Measurements from ENCODE around the gene HGFAC. TPM values are rescaled to one million over a fixed set of nuclear protein-coding genes. Genes with fewer than 3 reads are reported as not detected.

The HGFAC gene
- total RNA-seq, 1 donor from 2014 or later, result not detected

DNA sequence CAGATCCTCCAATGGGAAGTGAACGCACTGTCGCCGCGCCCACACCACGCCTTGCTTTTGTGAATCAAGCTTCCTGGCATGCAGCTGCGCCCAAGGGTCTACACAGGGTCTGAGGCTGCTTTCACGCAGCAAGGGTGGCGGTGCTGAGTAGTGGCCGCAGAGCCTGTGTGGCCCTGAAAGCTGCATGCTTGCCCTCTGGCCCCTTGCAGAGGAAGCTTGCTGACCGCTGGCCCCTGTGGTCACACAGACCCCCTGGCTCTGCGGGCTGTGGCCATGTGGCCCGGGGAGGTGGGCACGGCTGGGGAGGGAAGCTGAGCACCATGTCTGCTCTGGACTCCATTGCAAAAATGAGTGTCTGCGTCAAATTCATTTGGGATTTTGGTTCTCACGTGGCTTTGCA lies 30.1 kb downstream of the HGFAC start:
- H3K4me3 Mint-ChIP-seq, result no peak overlapping the region
- no peaks in the 10 kb centered on the region for H3K4me1 Mint-ChIP-seq

GRCh38 chr4:3472411-3473141 lies 30.8 kb downstream of the HGFAC start:
- Mint-ChIP-seq H3K27me3 (no peaks in the 10 kb centered on the region), H3K4me3 (no peak overlapping the region), H3K4me1 (no peaks in the 10 kb centered on the region), H3K27ac (no peak overlapping the region), H3K9me3 (no peaks in the 10 kb centered on the region), H3K36me3 (ENCODE audit: low read depth) (no peaks in the 10 kb centered on the region)
- intact Hi-C loops (cut with micrococcal nuclease), result no loop called here
- DNase-seq, result no peak

More for the DNA sequence above, 30.1 kb downstream of the HGFAC start:
- DNase-seq, result no peak
- H3K27me3 Mint-ChIP-seq, result no peaks in the 10 kb centered on the region
- no peaks in the 10 kb centered on the region for H3K9me3 Mint-ChIP-seq
- H3K36me3 Mint-ChIP-seq (ENCODE audit: low read depth), result no peaks in the 10 kb centered on the region
- intact Hi-C loops (cut with micrococcal nuclease), result no loop called here
- no peak overlapping the region for H3K27ac Mint-ChIP-seq

DNA sequence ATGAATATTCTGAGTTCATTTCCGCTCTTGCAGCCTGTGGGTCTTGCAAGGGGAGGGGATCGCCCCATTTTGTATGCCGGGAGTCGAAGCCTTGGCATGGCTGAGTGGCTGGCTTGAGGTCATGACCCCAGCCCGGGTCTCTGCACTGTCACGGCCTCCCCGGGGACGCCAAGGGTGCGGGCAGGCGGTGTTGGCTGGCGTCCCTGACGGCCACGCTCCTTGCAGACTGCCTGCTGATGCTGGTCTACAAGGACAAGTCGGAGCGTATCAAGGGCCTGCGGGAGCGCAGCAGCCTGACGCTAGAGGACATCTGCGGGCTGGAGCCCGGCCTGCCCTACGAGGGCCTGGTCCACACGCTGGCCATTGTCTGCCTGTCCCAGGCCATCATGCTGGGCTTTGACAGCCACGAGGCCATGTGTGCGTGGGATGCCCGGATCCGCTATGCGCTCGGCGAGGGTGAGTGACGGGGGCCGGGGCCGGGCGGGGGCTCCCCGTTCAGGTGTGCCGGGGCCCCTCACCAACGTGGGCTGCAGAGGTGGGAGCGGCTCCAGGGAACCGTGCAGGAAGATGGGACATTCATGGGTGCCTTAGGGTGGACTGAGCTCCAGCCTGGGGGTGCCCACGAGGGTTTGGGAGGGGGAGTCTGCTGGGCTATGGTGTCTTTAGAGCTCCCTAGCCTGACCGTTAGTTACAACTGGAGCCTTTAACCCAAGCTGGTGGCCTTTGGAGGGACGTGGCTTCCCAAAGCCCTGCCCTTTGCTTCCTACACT lies 31.6 kb downstream of the HGFAC start:
- Mint-ChIP-seq H3K27me3 (no peaks in the 10 kb centered on the region), H3K9me3 (no peaks in the 10 kb centered on the region), H3K4me3 (no peak overlapping the region), H3K36me3 (ENCODE audit: low read depth) (no peaks in the 10 kb centered on the region), H3K4me1 (no peaks in the 10 kb centered on the region), H3K27ac (no peak overlapping the region)
- DNase-seq, result no peak
- intact Hi-C loops (cut with micrococcal nuclease), result no loop called here

- DNase-seq, result no peak
- intact Hi-C loops (cut with micrococcal nuclease), result no loop called here
- H3K4me3 Mint-ChIP-seq, result no peak overlapping the region
These were observed 32.4 kb downstream of the HGFAC start for GRCh38 chr4:3473996-3474765.

DNA sequence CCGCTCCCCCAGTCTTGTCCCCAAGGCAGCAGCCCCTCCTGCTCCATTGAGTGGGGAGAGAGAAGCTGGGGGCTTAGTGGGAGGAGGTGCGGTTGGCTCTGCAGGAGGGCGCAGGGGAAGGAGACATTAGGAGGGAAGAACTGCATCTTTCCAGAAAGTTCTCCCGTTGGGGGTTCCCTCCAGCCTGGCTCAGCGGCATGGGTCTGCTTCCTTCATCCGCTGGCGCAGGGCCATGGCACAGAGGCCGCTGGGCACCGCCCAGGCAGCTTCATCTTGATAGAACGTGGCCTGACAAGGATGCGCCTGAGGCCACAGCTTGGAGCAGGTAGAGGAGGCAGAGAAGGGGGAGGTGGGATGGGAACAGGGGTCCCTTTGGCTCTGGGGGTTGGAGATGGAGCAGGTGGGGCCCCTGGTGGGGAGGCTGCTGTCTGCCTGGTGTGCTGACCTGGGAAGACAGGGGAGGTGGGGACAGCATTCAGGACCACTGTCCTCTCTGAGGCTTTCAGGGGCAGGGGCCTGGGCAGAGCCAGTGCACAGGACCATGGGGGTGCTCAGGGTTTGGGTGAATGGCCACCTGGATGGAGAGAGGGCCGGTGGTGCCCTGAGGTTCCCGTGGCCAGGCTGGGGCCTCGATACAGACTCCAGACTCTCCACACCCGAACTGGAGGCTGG lies 33.4 kb downstream of the HGFAC start:
- Mint-ChIP-seq H3K9me3 (no peaks in the 10 kb centered on the region), H3K27me3 (no peaks in the 10 kb centered on the region), H3K4me3 (no peak overlapping the region), H3K27ac (no peak overlapping the region), H3K36me3 (ENCODE audit: low read depth) (no peaks in the 10 kb centered on the region), H3K4me1 (no peaks in the 10 kb centered on the region)
- intact Hi-C loops (cut with micrococcal nuclease), result no loop called here
- no peak for DNase-seq

More at GRCh38 chr4:3473996-3474765, 32.4 kb downstream of the HGFAC start:
- Mint-ChIP-seq H3K4me1 (no peaks in the 10 kb centered on the region), H3K36me3 (ENCODE audit: low read depth) (no peaks in the 10 kb centered on the region), H3K27ac (no peak overlapping the region), H3K27me3 (no peaks in the 10 kb centered on the region), H3K9me3 (no peaks in the 10 kb centered on the region)

GRCh38 chr4:3475713-3476260 lies 34.0 kb downstream of the HGFAC start:
- Mint-ChIP-seq H3K9me3 (no peaks in the 10 kb centered on the region), H3K4me1 (no peaks in the 10 kb centered on the region), H3K4me3 (no peak overlapping the region), H3K27me3 (peaks cover 2% of the 10 kb centered on the region), H3K36me3 (ENCODE audit: low read depth) (no peaks in the 10 kb centered on the region), H3K27ac (no peak overlapping the region)
- intact Hi-C loops (cut with micrococcal nuclease), result no loop called here
- no peak for DNase-seq

DNA sequence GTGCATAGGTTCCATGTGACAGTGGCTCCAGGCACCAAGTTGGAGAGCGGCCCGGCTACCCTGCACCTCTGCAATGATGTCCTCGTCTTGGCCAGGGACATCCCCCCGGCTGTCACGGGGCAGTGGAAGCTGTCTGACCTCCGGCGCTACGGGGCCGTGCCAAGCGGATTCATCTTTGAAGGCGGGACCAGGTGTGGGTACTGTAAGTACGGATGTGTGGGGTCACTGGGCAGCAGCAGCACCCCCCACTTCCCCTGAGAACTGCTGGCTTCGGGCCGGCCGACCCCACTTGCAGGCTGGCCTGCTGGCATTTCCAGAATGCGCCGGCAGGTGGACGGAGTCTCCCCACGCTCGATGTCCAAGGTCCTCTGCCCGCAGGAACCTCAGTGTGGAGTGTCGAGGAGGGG lies 34.6 kb downstream of the HGFAC start:
- H3K9me3 Mint-ChIP-seq, result no peaks in the 10 kb centered on the region
- no peak for DNase-seq
- intact Hi-C loops (cut with micrococcal nuclease), result no loop called here
- H3K4me1 Mint-ChIP-seq, result no peaks in the 10 kb centered on the region
- H3K36me3 Mint-ChIP-seq (ENCODE audit: low read depth), result no peaks in the 10 kb centered on the region
- H3K27ac Mint-ChIP-seq, result no peak overlapping the region
- peaks cover 6% of the 10 kb centered on the region for H3K27me3 Mint-ChIP-seq
- no peak overlapping the region for H3K4me3 Mint-ChIP-seq

DNA sequence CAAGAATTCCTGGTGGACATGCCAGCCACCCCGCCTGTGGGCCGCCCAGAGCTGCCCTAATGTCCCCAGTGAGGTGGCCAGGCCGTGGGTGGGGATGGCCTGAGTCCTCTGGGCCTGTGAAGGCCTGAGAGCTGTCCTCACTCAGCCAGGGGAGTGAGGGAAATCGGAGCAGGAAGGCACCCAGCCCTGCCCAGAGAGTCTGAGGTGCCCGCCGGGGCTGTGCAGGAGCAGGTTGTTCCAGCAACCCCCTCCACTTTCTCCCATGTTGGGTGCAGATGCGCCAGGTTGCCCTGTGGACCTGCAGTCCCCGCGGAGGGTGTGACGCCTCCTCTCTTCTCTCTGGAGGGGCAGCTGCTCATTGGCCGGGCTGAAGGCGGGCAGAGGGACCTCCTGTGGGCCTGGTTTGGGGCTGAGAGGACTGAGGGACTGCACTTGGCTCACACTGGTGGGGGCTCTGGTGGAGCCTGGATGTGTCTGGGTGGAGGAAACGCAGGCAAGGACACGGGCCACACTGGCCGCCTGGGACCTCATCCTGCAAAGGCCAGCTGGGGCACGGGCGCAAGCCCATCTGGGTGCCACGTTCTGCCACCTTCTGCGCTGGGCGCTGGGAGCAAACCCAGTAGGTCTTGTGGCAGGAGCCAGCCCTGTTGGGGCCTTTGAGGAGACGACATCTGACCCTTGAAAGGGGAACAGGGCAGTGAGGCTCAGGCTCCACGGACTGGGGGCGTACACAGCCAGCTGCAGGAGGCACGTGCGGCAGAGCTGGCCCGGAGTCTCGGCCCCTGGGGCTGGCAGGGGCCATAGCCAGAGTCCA lies 35.4 kb downstream of the HGFAC start:
- intact Hi-C loops (cut with micrococcal nuclease), result no loop called here

DNA sequence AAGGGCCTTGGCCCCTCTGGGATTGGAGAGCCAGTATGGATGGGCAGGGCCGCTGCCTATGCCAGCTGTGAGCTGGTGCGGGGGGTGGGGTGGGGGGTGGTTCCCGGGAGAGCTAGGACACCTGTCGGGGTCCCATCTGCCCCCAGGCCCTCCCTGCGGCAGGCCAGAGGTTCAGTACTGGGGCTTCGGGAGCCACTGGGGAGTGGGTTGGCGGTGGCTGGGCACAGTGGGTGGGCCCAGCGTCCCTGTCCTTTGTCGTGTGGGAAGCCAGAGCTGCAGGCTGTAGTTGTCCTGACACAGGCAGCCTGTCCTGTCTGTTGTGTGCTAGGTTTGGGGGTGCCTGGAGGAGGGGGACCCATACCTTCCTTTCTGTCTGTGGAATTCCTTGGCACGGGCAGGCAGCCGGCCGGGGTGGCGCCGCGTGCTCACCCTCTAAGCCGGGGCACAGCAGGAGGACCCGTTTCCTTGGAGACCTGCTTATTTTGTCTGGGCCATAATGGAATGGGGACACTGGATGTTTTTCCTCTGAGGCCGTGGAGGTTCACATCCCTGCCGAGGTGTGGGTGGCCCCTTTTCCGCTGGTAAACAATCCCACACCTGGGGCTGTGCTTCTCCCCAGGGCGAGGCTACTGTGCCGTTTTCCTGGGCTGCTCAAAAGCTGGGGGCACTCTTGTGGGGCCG lies 36.1 kb downstream of the HGFAC start:
- no peaks in the 10 kb centered on the region for H3K36me3 Mint-ChIP-seq (ENCODE audit: low read depth)
- no peak overlapping the region for H3K27ac Mint-ChIP-seq
- no peak for DNase-seq
- no peaks in the 10 kb centered on the region for H3K9me3 Mint-ChIP-seq
- intact Hi-C loops (cut with micrococcal nuclease), result no loop called here
- no peaks in the 10 kb centered on the region for H3K4me1 Mint-ChIP-seq
- peaks cover 13% of the 10 kb centered on the region for H3K27me3 Mint-ChIP-seq
- H3K4me3 Mint-ChIP-seq, result no peak overlapping the region

More for the DNA sequence above, 35.4 kb downstream of the HGFAC start:
- Mint-ChIP-seq H3K9me3 (no peaks in the 10 kb centered on the region), H3K4me1 (no peaks in the 10 kb centered on the region), H3K27ac (no peak overlapping the region), H3K36me3 (ENCODE audit: low read depth) (no peaks in the 10 kb centered on the region), H3K4me3 (no peak overlapping the region), H3K27me3 (peaks cover 13% of the 10 kb centered on the region)
- no peak for DNase-seq

DNA sequence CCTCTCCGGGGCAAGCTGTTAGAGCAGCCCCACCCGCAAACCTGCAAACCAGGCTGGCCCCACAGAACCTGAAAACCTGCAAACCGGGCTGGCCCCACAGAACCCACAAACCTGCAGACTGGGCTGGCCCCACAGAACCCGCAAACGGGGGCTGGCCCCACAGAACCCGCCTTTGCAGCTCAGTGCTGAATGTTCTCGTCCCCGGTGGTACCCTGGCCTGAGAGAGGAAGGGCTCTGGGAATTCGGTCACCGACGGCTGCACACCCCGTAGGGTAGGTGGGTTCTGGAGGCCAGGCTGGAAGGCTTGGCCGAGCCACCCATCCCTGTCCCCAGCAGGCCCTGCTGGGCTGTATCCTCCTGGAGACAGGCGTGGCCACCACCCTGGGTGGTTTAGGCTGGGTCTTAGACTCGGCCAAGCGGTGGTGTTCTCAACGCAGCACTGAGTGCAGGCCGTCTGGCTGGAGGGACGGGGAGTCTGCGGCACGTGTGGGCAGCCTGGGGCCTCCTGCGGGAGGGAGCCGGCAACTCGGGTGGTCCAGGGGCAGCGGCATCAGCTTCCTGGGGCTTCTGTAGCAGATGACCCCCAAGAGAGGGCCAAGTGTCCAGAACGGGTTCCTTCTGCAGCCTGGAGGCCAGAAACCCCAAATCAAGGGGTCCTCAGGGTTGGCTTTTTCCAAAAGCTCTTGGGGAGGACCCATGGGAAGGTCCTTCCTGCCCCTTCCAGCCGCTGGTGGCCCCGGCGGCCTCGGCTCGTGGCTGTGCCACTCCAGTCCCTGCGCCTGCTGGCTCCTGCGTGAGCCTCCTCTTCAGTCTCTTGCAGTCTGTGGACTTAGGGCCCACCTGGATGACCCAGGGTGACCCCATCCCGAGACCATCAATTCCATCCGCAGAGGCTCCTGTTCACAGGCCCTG lies 36.9 kb downstream of the HGFAC start:
- Mint-ChIP-seq H3K9me3 (no peaks in the 10 kb centered on the region), H3K27me3 (peaks cover 13% of the 10 kb centered on the region), H3K4me1 (no peaks in the 10 kb centered on the region), H3K4me3 (no peak overlapping the region), H3K27ac (no peak overlapping the region), H3K36me3 (ENCODE audit: low read depth) (no peaks in the 10 kb centered on the region)
- intact Hi-C loops (cut with micrococcal nuclease), result no loop called here
- DNase-seq, result no peak

DNA sequence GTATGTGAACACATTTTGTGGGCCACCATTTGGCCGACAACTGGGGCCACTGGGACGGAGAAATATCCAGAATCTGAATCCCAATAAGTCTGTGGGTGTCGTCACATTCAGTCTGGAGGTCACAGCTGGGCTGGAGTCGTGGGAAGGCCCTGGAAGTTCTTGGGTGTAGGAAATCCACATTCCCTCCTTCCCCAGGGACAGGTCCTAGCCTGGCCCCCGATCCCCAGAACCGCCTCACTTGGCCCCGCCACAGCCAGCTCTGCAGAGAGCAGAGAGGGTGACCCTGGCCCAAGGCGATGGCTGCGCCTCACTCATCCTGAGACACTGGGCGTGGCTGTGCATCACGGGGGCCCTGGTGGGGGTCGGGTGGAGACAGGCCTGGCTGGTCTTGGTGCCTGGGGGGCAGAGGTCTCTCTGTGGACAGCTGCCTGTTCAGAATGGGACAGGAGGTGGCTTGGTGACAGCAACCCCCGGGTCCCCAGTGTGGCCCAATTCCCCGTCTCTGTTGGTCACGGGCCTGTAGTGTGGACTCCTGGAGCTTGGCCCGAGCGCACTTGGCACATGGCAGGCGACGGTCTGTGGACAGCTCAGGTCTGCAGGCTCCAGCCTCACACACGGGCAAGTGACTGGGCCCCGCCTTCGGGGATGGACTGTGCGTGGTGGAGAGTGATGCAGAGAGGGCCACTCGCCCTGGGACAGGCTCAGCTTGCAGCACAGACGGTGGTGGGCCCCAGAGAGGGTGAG lies 37.8 kb downstream of the HGFAC start:
- Mint-ChIP-seq H3K27me3 (peaks cover 13% of the 10 kb centered on the region), H3K36me3 (ENCODE audit: low read depth) (no peaks in the 10 kb centered on the region), H3K27ac (no peak overlapping the region), H3K4me1 (no peaks in the 10 kb centered on the region), H3K9me3 (no peaks in the 10 kb centered on the region), H3K4me3 (no peak overlapping the region)
- intact Hi-C loops (cut with micrococcal nuclease), result loop anchor here (2.0 kb wide), 2 partner anchors 133 to 373 kb away; no protein-coding TSS in a partner anchor
- no peak for DNase-seq
